ACC112 (cell line): ENCODE measurements around the gene AP2A2.

Experiments used
- H2AFZ ChIP-seq: fragments of 200-600 bp; sonication (generic); one replicate; pipeline ENCODE4 v1.6.0; 2017; ENCODE audit warnings: antibody characterized with exemption, low read length; ENCODE audit not compliant: unreplicated experiment
- H3K27ac ChIP-seq: fragments of 200-600 bp; sonication (generic); 2 replicates; pipeline ENCODE4 v1.5.1; 2014; ENCODE audit warnings: low read depth, mild to moderate bottlenecking, antibody characterized with exemption, low read length, moderate library complexity
- H3K27me3 ChIP-seq: fragments of 200-600 bp; sonication (generic); 2 replicates; pipeline ENCODE4 v1.6.1; 2014; ENCODE audit warnings: mild to moderate bottlenecking, antibody characterized with exemption, low read length, moderate library complexity, mixed read lengths; ENCODE audit not compliant: insufficient read depth
- H3K36me3 ChIP-seq: fragments of 200-600 bp; sonication (generic); 2 replicates; pipeline ENCODE4 v1.6.1; 2016; ENCODE audit warnings: mild to moderate bottlenecking, antibody characterized with exemption, low read length, moderate library complexity, mixed read lengths; ENCODE audit not compliant: insufficient read depth
- H3K4me1 ChIP-seq: fragments of 200-600 bp; sonication (generic); one replicate; pipeline ENCODE4 v1.6.1; 2016; ENCODE audit warnings: low read length, mixed read lengths; ENCODE audit not compliant: insufficient read depth, unreplicated experiment, control insufficient read depth
- H3K4me3 ChIP-seq: fragments of 200-600 bp; sonication (generic); 2 replicates; pipeline ENCODE4 v1.5.1; 2014; ENCODE audit warnings: mild to moderate bottlenecking, low read depth, low read length
- H3K79me2 ChIP-seq: fragments of 200-600 bp; sonication (generic); one replicate; pipeline ENCODE4 v1.6.0; 2016; ENCODE audit warnings: low read length; ENCODE audit not compliant: control insufficient read depth, unreplicated experiment, insufficient read depth

Gene AP2A2

DNA sequence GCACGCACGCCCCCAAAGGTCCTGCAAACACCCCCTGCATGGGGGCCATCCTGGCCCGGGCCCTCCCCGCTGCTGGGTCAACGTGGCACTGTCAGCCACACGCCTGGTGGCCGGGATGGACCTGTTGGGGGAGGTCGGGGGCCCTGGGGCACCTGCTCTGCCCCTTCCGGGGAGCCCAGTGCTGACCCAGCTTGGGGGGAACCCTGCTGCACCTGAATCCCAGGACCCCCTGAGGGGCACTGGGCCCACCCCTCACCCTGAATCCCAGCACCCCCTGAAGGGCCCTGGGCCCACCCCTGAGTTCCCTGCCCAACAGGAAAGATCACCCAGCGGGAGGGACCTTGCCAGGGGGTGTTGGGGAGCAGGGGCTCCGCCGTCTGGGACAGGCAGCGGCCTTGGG lies 111.3 kb downstream of the AP2A2 start:
- H2AFZ ChIP-seq: no peak overlapping the region
- no peaks in the 10 kb centered on the region for H3K4me1 ChIP-seq
- no peak overlapping the region for H3K27ac ChIP-seq
- H3K27me3 ChIP-seq: 0 out of 2 replicates have a peak, but pooled peaks cover 4% of the 10 kb centered on the region
- H3K36me3 ChIP-seq: no peaks in the 10 kb centered on the region
- no peak overlapping the region for H3K4me3 ChIP-seq
- H3K79me2 ChIP-seq: no peaks in the 10 kb centered on the region

DNA sequence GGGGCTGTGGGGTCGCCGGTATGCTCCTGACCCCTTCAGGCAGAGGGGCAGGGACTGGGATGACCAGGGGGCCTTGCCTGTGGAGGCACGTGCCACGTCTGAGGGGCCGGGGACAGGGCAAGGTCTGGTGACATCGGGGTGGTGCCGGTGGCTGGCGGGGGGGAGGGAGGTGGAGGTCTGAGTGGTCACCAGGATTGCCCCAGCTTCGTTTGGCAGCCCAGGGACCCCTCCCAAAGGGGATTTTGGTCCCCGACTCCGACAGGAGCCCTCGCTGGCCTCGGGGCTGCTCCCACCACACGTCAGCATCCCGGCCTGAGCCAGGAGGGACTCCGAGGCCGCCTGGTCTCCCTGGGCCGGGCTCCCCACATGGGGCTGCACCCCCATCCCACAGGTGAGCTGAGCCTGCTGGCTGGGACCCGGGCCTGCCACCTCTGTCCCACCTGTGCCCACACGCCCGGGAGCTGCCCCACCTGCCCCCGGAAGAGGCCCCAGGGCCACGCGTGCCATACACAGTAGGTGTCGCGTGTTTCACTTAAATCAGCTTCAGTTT lies 111.9 kb downstream of the AP2A2 start:
- Histone ChIP-seq H3K4me1 (no peaks in the 10 kb centered on the region), H3K36me3 (no peaks in the 10 kb centered on the region), H2AFZ (no peak overlapping the region), H3K4me3 (no peak overlapping the region), H3K27me3 (0 out of 2 replicates have a peak, but pooled peaks cover 10% of the 10 kb centered on the region), H3K27ac (no peak overlapping the region), H3K79me2 (no peaks in the 10 kb centered on the region)

DNA sequence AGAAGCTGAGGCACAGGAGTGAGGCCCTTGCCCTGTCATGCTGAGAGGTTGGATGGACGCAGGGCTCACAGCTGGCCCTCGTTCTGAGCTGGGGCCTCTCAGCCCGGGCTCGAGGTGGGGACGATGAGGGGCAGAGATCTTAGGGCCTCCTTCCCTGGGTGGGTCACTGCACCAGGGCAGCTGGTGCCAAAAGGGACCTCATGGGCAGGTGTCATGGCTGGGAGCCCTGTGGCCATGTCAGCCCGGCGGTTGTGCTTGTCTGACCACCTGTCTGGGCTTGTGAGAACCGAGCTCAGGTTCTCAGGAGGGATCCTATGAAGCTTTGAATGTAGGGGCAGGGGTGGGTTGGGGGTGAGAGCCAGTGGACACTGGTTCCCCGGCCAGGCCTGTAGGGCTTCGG lies 112.7 kb downstream of the AP2A2 start:
- 0 out of 2 replicates have a peak, but pooled peaks cover 15% of the 10 kb centered on the region for H3K27me3 ChIP-seq
- H3K36me3 ChIP-seq: no peaks in the 10 kb centered on the region
- H3K4me1 ChIP-seq: no peaks in the 10 kb centered on the region
- H3K79me2 ChIP-seq: no peaks in the 10 kb centered on the region
- no peak overlapping the region for H3K4me3 ChIP-seq
- H2AFZ ChIP-seq: no peak overlapping the region
- no peak overlapping the region for H3K27ac ChIP-seq

DNA sequence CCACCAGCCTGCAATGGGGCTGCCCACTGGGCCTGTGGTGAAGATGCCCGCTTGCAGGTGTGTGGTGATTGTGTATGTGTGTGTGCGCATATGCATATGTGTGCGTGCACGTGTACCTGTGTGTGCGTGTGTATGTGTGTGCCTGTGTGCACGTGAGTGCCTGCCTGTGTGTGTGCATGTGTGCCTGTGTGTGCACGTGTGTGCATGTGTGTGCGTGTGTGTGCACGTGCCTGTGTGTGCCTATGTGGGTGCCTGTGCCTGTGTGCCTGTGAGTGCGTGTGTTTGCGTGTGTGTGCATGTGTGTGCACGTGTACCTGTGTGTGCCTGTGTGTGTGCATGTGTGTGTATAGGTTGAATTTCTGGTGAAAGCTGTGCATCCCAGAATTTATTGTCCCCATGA lies 113.3 kb downstream of the AP2A2 start:
- no peak overlapping the region for H3K4me3 ChIP-seq
- no peak overlapping the region for H3K27ac ChIP-seq
- no peaks in the 10 kb centered on the region for H3K36me3 ChIP-seq
- H3K27me3 ChIP-seq: peaks cover 18% of the 10 kb centered on the region; the same call in 1 of the 2 replicates
- no peaks in the 10 kb centered on the region for H3K4me1 ChIP-seq
- H3K79me2 ChIP-seq: no peaks in the 10 kb centered on the region
- no peak overlapping the region for H2AFZ ChIP-seq

DNA sequence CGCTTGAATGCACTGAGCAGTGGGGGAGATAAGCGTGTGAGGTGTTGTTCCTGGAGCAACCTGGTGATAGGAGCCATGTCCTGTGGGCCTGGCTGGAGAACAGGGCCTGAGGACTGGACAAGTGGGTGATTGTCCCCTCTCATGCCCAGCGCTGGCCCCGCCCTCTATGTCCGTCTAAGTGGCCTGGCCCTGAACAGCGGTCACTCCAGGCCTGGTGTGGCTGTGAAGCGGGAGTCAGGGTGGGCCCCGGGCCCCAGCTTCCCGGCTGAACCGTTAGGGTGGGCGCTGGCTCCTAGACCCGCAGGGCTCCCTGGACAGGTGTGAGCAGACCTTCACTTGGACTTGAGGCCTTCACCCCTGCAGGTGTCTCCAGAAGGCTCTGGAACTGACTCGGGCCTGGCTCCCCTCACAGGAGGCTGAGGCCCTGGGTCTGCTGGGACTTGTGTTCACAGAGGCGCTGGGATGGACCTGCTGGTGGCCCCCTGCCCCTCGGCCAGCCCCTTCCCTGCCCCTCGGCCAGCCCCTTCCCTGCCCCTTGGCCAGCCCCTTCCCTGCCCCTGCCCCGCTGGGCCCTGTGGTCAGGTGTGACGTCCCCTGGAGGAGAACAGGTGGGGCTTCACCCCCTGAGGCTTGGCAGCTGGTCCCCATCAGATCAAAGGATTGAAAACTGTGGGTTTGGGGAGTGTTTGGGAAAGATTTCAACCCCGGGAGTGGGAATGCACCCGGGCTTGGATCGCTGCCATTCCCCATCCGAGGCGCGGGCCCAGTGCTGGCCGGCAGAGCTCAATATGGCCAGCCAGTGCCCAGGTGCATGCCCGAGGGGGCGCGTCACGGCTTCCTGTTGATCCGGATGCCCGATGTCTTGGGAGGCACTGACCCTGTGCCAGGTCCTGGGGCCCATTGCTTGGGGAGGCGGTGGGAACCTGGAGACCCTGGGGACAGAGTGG lies 114.1 kb downstream of the AP2A2 start:
- Histone ChIP-seq H3K27me3 (peaks cover 20% of the 10 kb centered on the region), H3K4me1 (no peaks in the 10 kb centered on the region), H3K36me3 (no peaks in the 10 kb centered on the region), H2AFZ (no peak overlapping the region), H3K4me3 (no peak overlapping the region), H3K27ac (no peak overlapping the region), H3K79me2 (no peaks in the 10 kb centered on the region)

DNA sequence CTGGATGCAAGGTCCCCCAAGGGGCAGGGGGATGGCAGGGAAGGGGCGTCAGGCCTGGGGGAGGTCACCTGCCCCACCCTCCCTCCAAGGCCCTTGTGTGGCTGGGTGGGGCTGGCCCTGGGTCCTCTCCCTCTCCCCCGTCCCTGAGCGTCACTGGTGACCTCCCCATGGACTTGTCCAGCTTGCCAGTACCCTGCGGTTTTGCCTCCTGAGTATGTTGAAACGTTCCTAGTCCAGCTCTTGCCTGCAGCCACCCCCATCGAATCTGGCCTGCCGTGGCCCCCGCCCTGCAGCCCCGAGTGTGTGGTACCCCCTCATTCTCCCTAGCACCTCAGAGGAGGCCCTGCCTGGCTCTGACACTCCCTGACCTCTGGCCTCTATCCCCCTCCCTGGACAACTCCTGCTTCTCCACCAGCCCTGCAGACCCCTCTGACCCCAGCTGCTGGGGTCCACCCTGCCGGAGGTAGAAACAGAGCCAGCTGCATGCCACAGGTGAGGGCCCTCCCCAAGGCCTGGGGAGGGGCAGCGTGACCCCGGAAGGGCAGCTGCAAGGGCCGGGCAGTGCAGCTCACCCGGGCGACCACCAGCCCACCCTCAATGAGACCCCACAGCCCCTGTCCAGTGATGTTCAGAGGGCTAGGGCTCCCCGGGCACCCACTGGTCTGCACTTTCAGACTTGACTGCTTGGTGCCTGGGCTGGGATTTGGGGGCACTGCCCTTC lies 114.9 kb downstream of the AP2A2 start:
- peaks cover 26% of the 10 kb centered on the region for H3K27me3 ChIP-seq
- no peaks in the 10 kb centered on the region for H3K36me3 ChIP-seq
- no peak overlapping the region for H3K27ac ChIP-seq
- no peak overlapping the region for H2AFZ ChIP-seq
- H3K79me2 ChIP-seq: no peaks in the 10 kb centered on the region
- H3K4me1 ChIP-seq: no peaks in the 10 kb centered on the region
- no peak overlapping the region for H3K4me3 ChIP-seq

DNA sequence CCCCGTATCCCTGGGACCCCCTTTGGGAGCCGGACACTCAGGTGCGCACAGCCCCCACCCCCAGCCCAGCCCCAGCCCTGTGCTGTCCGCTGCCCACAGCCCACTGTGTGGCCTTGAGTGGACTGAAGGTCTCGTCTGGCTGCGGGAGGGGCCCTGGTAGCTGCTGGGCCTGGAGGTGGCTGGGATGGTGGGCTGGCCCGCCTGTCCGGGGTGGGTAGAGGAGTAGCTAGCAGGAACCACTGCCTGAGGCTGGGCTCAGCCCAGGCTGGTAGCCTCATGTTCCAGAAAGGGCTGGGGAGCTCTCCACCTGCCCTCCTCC lies 115.4 kb downstream of the AP2A2 start:
- no peaks in the 10 kb centered on the region for H3K79me2 ChIP-seq
- H3K4me1 ChIP-seq: no peaks in the 10 kb centered on the region
- H2AFZ ChIP-seq: no peak overlapping the region
- H3K36me3 ChIP-seq: no peaks in the 10 kb centered on the region
- no peak overlapping the region for H3K4me3 ChIP-seq
- no peak overlapping the region for H3K27ac ChIP-seq
- H3K27me3 ChIP-seq: peaks cover 26% of the 10 kb centered on the region

DNA sequence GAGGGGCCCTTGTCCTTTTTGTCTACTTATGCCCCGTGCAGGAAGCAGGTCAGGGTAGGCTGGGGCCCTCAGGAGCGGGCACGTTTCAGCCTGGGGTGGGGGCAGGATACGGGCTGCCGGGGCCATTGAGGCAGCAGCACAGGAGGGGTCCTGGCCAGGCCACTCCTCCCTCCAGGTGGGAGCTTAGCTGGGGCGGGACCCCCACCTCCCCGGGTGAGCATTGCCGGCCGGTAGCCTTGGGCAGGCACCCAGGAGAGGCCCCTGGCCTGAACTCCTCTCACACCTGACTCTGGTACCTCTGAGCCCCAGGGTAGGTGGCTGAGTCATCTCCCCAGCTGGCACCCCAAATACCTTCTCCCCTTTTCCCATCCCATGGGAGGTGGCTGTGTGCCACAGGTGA lies 115.8 kb downstream of the AP2A2 start:
- no peak overlapping the region for H3K4me3 ChIP-seq
- H2AFZ ChIP-seq: no peak overlapping the region
- H3K27ac ChIP-seq: no peak overlapping the region
- no peaks in the 10 kb centered on the region for H3K4me1 ChIP-seq
- H3K27me3 ChIP-seq: peaks cover 26% of the 10 kb centered on the region
- H3K36me3 ChIP-seq: no peaks in the 10 kb centered on the region
- no peaks in the 10 kb centered on the region for H3K79me2 ChIP-seq

DNA sequence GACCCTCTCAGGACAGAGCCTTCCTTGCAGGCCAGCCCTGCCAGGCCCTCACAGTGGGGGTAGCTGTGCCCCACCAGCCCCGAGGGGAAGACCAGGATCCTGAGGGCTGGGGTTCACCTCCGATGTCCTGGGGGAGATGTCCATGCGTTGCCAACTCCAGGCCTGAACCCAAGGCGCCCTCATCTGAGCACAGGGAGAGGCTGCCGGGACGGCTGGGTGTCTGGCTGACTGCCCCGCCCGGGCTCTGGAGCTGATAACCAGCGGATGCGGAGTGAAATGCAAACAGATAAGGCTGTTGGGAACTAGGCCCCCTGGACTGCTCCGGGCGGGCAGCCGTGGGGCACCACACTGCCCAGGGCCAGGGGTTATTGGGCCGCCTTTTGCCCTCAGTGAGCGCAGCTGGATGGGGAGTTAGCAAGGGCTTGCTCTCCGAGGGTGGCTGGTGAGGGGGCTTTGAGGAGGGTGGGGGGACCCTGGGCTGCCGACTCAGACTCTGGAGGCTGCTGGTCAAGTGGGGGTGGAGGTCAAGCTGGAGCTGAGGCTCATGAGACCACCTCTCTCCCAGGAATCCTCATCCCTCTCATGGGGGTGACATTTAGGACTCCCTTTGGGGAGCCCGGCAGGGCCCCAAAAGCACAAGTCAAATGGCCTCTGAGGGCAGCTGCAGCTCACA lies 116.4 kb downstream of the AP2A2 start:
- H2AFZ ChIP-seq: no peak overlapping the region
- peaks cover 29% of the 10 kb centered on the region for H3K27me3 ChIP-seq
- H3K79me2 ChIP-seq: no peaks in the 10 kb centered on the region
- no peaks in the 10 kb centered on the region for H3K36me3 ChIP-seq
- no peak overlapping the region for H3K4me3 ChIP-seq
- H3K27ac ChIP-seq: no peak overlapping the region
- H3K4me1 ChIP-seq: no peaks in the 10 kb centered on the region
